ENCODE measurements around the gene TPGS2.
"Not testable (repeated sequence)": the region's sequence is repeated elsewhere in the genome, so short reads cannot be mapped to it uniquely, and the experiment has no call there.

TPGS2 gene

DNA sequence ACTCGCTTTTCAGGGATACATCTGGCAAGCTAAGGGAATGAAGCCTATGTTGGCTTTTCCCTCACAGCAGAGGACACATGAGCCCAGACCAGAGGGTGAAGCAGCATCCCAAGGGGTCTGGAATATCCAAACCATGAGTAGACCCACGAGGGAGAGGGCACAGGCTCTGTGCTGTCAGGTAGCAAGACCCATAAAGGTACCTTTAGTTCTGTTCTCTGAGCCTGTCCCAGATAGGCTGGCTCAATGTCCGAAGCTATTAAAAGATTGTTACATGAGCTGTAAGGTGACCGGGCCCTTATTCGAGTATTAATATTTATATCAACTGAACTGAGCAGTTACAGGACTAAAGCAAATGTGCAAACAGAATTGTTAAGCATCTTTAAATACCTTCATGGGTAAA lies 52.2 kb downstream of the TPGS2 start:
- no peaks in the 10 kb centered on the region for H3K36me3 ChIP-seq (ENCODE audit: insufficient read depth, low read length)
- peaks cover 5% of the 10 kb centered on the region for H3K4me1 ChIP-seq (ENCODE audit: insufficient read depth, low read length)
- no peak overlapping the region for H3K9ac ChIP-seq (ENCODE audit: low read depth, low read length)
- H3K9me3 ChIP-seq (ENCODE audit: control insufficient read depth, insufficient read depth, low read length) = no peaks in the 10 kb centered on the region

DNA sequence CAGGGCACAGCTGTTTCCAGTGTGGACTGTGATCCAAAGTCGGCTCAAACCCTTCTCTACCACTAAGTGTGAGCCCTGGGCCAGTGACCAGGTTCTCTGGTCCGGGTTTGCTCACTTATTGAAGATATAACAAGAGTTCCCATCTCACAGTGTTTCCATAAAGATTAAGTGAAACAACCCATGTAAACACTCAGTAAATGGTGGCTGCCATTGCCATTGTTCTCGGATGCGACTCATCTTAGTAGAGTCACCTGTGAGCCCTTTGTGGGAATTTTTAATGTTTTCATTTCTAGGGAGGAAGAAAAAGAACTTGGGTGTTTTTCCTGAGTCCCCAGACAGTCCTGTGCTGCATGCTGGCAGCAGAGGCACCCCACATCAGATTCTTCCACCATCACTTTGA lies 53.4 kb downstream of the TPGS2 start:
- no peaks in the 10 kb centered on the region for H3K9me3 ChIP-seq (ENCODE audit: control insufficient read depth, insufficient read depth, low read length)
- no peaks in the 10 kb centered on the region for H3K36me3 ChIP-seq (ENCODE audit: insufficient read depth, low read length)
- peaks cover 10% of the 10 kb centered on the region for H3K4me1 ChIP-seq (ENCODE audit: insufficient read depth, low read length)
- H3K9ac ChIP-seq (ENCODE audit: low read depth, low read length) = no peak overlapping the region

DNA sequence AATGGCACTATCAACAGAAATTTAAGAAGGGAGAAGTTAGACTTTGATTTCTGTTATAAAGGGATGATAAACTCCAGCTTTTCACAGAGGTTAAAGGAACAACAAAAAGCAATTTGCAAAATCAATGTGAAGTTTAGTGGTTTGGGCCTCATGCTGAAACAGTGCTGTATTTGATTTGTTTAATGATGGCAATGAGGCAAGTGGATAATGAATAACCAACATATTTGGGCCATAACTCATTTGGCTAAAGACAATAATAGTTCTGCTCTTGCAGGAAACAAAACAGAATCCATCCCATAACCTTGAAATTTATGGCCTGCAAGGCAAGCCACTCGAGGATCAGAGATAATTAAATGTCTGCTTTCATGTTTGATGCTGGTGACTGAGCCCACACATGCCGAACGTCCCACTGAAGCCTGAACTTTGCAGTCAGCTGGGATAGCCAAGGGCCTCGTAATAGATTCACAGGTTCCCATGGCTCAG lies 56.5 kb downstream of the TPGS2 start:
- Histone ChIP-seq H3K4me1 (ENCODE audit: insufficient read depth, low read length) (peaks cover 10% of the 10 kb centered on the region), H3K36me3 (ENCODE audit: insufficient read depth, low read length) (no peaks in the 10 kb centered on the region), H3K9me3 (ENCODE audit: control insufficient read depth, insufficient read depth, low read length) (no peaks in the 10 kb centered on the region), H3K9ac (ENCODE audit: low read depth, low read length) (no peak overlapping the region)

DNA sequence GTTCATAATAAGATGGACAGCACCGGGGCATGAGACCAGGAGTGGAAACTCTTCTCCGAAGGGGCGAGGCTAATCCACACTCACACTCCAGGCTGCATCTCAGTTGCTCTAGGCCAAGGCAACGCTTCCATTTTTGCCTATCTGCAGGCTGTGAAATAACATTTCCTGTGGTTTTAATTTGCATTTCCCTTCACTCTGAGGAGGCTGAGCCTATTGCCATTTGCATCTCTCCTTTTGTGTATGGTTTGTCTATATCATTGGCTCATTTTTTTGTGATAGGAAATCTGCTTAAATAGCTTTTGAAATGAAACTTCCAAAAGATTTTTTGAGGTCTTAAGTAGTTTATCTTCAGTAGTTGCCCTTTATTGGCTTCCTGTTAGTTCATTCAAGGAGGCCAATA lies 57.6 kb downstream of the TPGS2 start:
- Histone ChIP-seq H3K9me3 (ENCODE audit: control insufficient read depth, insufficient read depth, low read length) (no peaks in the 10 kb centered on the region), H3K9ac (ENCODE audit: low read depth, low read length) (no peak overlapping the region), H3K4me1 (ENCODE audit: insufficient read depth, low read length) (peaks cover 10% of the 10 kb centered on the region), H3K36me3 (ENCODE audit: insufficient read depth, low read length) (no peaks in the 10 kb centered on the region)

DNA sequence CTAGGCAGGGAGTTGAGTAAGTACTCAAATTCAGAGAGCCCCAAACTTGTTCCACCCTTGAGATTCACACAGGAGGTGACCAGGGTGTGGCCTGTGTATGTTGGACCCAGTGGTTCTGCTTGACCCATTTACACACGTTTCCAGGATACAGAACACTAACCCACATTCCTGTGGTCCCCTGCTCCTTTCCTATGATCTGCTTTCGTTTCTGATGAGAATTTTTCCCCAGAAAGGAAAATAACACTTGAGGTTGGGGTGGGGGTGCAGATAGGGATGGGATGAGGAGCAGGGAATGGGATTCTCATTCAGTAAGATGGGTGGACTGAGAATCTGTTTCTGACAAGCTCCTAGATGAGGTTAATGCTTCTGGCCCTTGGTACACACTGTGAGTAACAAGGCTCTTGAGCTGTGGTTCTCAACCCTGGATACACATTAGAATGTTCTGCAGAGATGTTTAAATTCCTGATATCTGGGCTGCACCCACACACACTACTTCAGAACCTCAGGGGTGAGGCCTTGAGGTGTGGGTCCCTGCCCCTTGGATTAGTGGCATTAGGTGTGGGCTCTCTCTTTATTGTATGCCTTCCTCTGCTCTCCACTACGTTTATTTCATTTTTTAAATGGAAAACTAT lies 58.4 kb downstream of the TPGS2 start:
- Histone ChIP-seq H3K4me1 (ENCODE audit: insufficient read depth, low read length) (peaks cover 10% of the 10 kb centered on the region), H3K9me3 (ENCODE audit: control insufficient read depth, insufficient read depth, low read length) (no peaks in the 10 kb centered on the region), H3K9ac (ENCODE audit: low read depth, low read length) (no peak overlapping the region), H3K36me3 (ENCODE audit: insufficient read depth, low read length) (no peaks in the 10 kb centered on the region)

DNA sequence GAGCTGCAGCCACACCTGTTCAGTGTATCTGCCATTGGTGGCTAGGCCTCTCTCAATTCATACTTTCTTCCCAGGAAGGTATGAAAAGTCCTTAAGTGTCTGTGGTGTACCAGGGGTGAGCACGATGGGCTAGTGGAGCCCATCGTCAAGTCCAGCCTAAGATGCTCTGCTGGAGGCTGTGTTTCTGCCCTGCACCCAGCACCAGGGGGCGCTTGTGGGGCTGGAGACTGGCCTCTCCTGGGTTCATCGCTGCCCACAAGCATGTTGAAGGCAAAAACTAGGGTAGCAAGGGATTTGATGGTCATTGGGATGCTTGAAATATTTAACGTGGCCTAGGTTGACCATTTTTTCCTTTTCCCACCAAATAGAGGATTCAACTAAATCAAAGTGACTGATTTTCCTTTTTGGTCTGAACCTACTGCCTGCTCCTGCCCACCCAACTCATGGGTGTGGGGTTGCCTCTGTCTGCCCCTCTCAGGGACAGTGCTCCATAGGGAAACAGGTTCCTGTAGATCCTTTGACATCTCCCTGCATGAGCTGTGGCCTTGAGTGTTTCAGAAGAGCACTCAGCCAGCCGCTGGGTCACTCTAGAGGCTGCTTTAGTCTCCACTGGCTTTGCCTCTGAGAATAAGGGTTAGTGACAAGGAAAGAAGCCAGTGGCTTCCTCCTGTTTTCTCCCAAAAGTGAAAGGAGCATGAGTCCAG lies 59.0 kb downstream of the TPGS2 start:
- H3K9ac ChIP-seq (ENCODE audit: low read depth, low read length) = no peak overlapping the region
- H3K9me3 ChIP-seq (ENCODE audit: control insufficient read depth, insufficient read depth, low read length) = no peaks in the 10 kb centered on the region
- peaks cover 10% of the 10 kb centered on the region for H3K4me1 ChIP-seq (ENCODE audit: insufficient read depth, low read length)
- H3K36me3 ChIP-seq (ENCODE audit: insufficient read depth, low read length) = no peaks in the 10 kb centered on the region

DNA sequence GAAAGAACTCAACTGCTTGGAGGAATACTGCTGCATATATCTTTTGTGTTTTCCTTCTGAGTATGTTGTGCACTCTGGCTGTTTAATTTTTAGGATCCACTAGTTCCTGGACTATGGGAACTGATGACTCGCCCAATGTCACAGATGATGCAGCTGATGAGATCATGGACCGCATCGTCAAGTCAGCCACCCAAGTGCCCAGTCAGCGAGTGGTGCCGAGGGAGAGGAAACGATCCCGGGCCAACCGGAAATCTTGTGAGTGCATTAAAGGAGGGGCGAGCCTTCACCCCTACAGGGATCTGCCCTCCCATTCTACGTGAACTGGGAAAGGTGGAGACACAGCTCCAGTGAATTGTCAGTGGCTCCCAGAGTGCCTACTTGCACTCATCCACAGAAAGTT lies 59.6 kb downstream of the TPGS2 start:
- Histone ChIP-seq H3K4me1 (ENCODE audit: insufficient read depth, low read length) (peaks cover 7% of the 10 kb centered on the region), H3K9ac (ENCODE audit: low read depth, low read length) (no peak overlapping the region)

DNA sequence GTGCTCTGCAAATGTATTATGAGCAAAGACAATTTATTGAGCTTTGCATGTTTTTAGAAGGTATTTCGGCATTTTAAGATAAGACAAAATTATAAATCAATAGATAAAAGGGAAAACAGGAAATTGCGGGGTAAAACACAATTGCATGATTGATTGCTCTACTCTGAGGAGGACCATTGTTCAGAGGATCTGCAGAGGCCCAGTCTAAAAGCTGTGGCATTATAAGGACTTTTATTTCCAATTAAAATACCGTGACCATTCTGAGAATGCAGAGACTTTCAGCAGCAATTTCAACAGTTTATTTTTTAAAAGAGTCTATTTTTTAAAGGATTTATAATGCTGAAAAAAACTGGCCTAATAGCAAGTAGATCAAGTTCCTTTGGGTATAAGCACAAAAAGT lies 62.0 kb downstream of the TPGS2 start:
- Histone ChIP-seq H3K4me1 (ENCODE audit: insufficient read depth, low read length) (0 out of 2 replicates have a peak, but pooled peaks cover 5% of the 10 kb centered on the region), H3K36me3 (ENCODE audit: insufficient read depth, low read length) (no peaks in the 10 kb centered on the region), H3K9ac (ENCODE audit: low read depth, low read length) (no peak overlapping the region), H3K9me3 (ENCODE audit: control insufficient read depth, insufficient read depth, low read length) (no peaks in the 10 kb centered on the region)

More for the DNA sequence above, 59.6 kb downstream of the TPGS2 start:
- H3K36me3 ChIP-seq (ENCODE audit: insufficient read depth, low read length) = no peaks in the 10 kb centered on the region
- H3K9me3 ChIP-seq (ENCODE audit: control insufficient read depth, insufficient read depth, low read length) = no peaks in the 10 kb centered on the region

DNA sequence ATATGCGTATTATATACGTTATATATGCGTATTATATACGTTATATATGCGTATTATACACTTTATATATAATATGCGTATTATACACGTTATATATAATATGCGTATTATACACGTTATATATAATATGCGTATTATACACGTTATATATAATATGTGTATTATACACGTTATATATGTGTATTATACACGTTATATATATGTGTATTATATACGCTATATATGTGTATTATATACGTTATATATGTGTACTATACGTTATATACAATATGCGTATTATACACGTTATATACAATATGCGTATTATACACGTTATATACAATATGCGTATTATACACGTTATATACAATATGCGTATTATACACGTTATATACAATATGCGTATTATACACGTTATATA lies 65.8 kb downstream of the TPGS2 start:
- not testable (repeated sequence) for H3K36me3 ChIP-seq (ENCODE audit: insufficient read depth, low read length); H3K4me1 ChIP-seq (ENCODE audit: insufficient read depth, low read length); H3K9me3 ChIP-seq (ENCODE audit: control insufficient read depth, insufficient read depth, low read length); H3K9ac ChIP-seq (ENCODE audit: low read depth, low read length)

DNA sequence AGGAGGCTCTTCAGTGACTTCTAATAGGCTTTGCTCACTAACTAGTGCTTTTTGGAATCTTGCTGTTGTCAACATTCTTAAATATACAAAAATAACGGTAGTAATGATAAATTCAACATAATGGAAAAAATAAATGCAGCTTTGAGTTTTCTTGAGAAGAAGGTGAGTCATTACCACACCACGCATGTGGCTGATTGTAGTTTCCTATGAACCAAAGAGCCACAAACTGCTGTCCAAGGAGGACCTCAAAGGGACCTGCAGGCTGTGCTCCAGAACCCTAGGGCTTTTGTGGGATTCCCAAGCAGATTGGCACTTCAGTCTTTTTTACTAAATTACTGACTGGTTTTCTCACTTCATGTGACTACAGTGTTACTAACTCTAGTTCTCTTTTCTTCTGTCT lies 66.7 kb downstream of the TPGS2 start:
- Histone ChIP-seq H3K4me1 (ENCODE audit: insufficient read depth, low read length) (no peaks in the 10 kb centered on the region), H3K9me3 (ENCODE audit: control insufficient read depth, insufficient read depth, low read length) (no peaks in the 10 kb centered on the region), H3K9ac (ENCODE audit: low read depth, low read length) (no peak overlapping the region), H3K36me3 (ENCODE audit: insufficient read depth, low read length) (no peaks in the 10 kb centered on the region)

DNA sequence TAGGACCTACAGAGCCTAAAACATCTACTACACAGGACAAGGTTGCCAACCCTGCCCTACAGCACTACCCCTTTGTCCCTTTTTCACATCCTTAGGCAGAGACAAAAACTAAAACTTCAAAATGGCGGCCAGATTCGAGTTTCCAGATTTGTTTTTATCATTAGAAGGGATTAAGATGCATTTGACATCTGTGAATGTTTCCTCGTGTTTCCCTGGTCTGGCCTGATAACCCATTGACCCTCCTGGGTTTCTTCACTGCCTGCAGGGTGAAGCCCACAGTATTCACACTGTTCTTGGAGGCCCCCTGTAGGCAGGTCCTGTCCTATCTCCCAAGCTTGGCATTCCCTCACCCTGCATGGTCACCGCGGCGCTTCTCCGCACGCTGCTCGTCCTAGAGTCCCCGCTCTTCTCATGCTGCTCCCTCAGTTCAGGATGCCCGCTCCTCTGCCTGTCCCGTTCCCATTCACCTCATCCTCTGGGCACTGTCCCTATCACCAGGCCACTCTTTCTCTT lies 67.6 kb downstream of the TPGS2 start:
- Histone ChIP-seq H3K9me3 (ENCODE audit: control insufficient read depth, insufficient read depth, low read length) (no peaks in the 10 kb centered on the region), H3K9ac (ENCODE audit: low read depth, low read length) (no peak overlapping the region), H3K4me1 (ENCODE audit: insufficient read depth, low read length) (no peaks in the 10 kb centered on the region), H3K36me3 (ENCODE audit: insufficient read depth, low read length) (no peaks in the 10 kb centered on the region)

DNA sequence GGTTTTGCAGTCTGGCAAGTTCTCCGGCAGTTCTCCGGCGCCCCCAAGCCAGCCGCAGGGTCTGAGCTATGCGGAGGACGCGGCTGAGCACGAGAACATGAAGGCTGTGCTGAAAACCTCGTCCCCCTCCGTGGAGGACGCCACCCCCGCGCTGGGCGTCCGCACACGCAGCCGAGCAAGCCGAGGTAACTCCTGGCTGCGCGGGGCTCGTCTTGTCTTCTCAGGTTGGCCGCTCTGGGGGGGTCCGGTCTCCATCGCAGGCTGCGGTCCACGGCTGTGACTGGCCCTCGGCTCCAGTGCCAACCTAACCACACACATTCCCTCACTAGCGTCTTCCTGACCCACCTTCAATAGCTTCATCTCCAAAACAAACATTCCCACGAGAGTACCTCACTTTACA lies 68.2 kb downstream of the TPGS2 start:
- Histone ChIP-seq H3K9ac (ENCODE audit: low read depth, low read length) (no peak overlapping the region), H3K9me3 (ENCODE audit: control insufficient read depth, insufficient read depth, low read length) (no peaks in the 10 kb centered on the region)

DNA sequence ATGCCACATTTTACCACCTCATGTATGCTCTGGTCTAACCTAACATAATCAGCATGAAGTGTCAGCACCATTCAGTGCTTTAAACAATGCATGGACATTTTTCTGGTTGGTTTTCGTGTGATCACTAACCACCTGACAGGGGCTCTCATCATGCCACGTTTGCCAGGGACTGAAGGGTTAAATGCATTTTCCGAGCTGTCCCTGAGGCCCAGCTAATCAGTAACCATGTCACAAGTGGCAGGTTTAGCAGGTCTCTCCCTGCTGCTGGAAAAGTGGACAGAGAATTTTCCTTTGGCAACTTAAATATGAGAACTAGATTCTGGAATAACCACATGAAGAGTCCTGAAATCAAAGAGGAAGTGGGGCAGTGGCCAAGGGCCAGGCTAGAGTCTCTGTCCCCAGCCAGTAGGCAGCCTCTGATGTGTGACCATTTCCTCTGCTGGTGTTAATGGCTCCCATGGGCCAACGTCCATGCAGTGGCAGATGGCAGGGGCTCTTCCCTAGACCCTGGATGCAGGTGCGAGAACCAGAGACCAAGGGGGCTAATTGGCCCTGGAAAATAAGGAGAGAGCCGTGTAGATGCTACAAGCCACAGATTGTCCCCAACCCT lies 69.5 kb downstream of the TPGS2 start:
- Histone ChIP-seq H3K9ac (ENCODE audit: low read depth, low read length) (no peak overlapping the region), H3K36me3 (ENCODE audit: insufficient read depth, low read length) (no peaks in the 10 kb centered on the region), H3K4me1 (ENCODE audit: insufficient read depth, low read length) (no peaks in the 10 kb centered on the region), H3K9me3 (ENCODE audit: control insufficient read depth, insufficient read depth, low read length) (no peaks in the 10 kb centered on the region)

More for the DNA sequence above, 68.2 kb downstream of the TPGS2 start:
- Histone ChIP-seq H3K36me3 (ENCODE audit: insufficient read depth, low read length) (no peaks in the 10 kb centered on the region), H3K4me1 (ENCODE audit: insufficient read depth, low read length) (no peaks in the 10 kb centered on the region)

DNA sequence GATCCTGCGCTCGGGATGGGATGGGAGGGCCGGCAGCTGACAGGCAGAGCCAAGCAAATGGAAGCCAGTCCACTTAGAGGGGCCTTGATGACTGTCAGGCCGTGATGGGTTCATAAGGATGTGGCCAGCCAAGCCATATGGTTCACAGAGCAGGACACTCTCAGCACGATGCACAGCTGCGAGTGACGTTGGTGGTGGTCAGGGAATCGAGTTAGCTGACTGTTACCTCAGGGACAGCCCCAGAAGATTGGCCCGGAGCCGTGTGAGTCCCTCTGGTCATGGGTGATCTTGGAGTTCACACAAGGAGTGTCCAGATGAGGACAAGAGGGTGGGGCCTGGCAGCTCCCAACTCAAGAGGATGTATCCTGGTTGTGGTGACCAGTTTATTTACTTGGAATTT lies 70.2 kb downstream of the TPGS2 start:
- no peaks in the 10 kb centered on the region for H3K4me1 ChIP-seq (ENCODE audit: insufficient read depth, low read length)
- H3K9ac ChIP-seq (ENCODE audit: low read depth, low read length) = no peak overlapping the region
- no peaks in the 10 kb centered on the region for H3K9me3 ChIP-seq (ENCODE audit: control insufficient read depth, insufficient read depth, low read length)

DNA sequence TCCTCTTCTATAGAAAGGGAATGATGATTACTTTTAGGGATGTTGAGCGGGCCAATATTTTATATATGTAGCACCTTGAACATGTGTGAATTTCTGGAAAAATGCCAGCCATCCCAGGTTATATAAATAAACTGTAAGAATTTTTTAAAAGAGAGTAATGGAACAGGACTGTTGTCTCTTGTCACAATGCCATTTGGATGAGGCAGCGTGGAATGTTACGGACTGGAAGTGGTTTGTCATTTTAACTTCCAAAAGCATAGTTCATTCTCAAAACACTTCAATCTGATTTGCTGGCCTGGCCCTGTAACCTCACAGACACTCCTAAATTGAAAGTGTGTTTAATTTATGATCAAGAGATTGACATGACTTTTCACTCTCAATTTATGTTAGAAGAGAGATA lies 70.8 kb downstream of the TPGS2 start:
- Histone ChIP-seq H3K9me3 (ENCODE audit: control insufficient read depth, insufficient read depth, low read length) (no peaks in the 10 kb centered on the region), H3K36me3 (ENCODE audit: insufficient read depth, low read length) (no peaks in the 10 kb centered on the region), H3K4me1 (ENCODE audit: insufficient read depth, low read length) (no peaks in the 10 kb centered on the region), H3K9ac (ENCODE audit: low read depth, low read length) (no peak overlapping the region)

More for the DNA sequence above, 70.2 kb downstream of the TPGS2 start:
- no peaks in the 10 kb centered on the region for H3K36me3 ChIP-seq (ENCODE audit: insufficient read depth, low read length)

All from ES-I3 (cell line).